RWPE1 (cell line): Measurements from ENCODE around the gene ZFYVE9.
"Not testable (repeated sequence)": the region's sequence is repeated elsewhere in the genome, so short reads cannot be mapped to it uniquely, and the experiment has no call there.

Source experiments
- CTCF ChIA-PET: fragments of 350-600 bp; sonication (Branson Sonifier 250); formaldehyde crosslinking; extraction: SDS; loops from one replicate; lab custom pipeline; 2021; lab: Yijun Ruan, JAX
- POLR2A ChIA-PET: fragments of 400-600 bp; formaldehyde crosslinking; extraction: SDS; loops from one replicate; lab custom pipeline; 2020; ENCODE audit warnings: antibody characterized with exemption; ENCODE audit not compliant: low non-redundant PET; lab: Yijun Ruan, JAX
- DNase-seq: peaks from one replicate; pipeline ENCODE4 v3.0.0; 2012; ENCODE audit warnings: low spot score
- H3K27ac ChIP-seq: fragments of 450-650 bp; 2 replicates; pipeline ENCODE4 v1.5.1; 2017
- CTCF ChIP-seq: fragments of 450-650 bp; conservative IDR thresholded peaks from 2 replicates; pipeline ENCODE4 v1.5.1; 2017; ENCODE audit warnings: low read depth, mild to moderate bottlenecking

Gene ZFYVE9

GRCh38 chr1:52127181-52128180, 14.4 kb upstream of the ZFYVE9 start:
- POLR2A ChIA-PET: interaction anchor here (0.5 to 0.6 kb wide), 2 partner anchors 10 to 224 kb away, joined by 3 to 9 read pairs; no protein-coding TSS in a partner anchor
- H3K27ac ChIP-seq: no peak overlapping the region
- TF ChIP-seq CTCF: peak; percentile 80
- CTCF ChIA-PET: interaction anchor here (0.6 to 1.7 kb wide), 10 partner anchors 26 to 369 kb away, joined by 3 to 5 read pairs (median 3); no protein-coding TSS in a partner anchor
- peak; percentile 69 for DNase-seq

GRCh38 chr1:52139817-52140540, 1.9 kb upstream of the ZFYVE9 start:
- POLR2A ChIA-PET: no interaction called here
- CTCF ChIA-PET: interaction anchor here (0.6 to 2.3 kb wide), 2 partner anchors 27 to 157 kb away, joined by 4 to 8 read pairs; no protein-coding TSS in a partner anchor
- TF ChIP-seq CTCF: no peak
- H3K27ac ChIP-seq: no peak overlapping the region
- peak; percentile 86 for DNase-seq

- no peak for DNase-seq
- H3K27ac ChIP-seq: no peak overlapping the region
- POLR2A ChIA-PET: no interaction called here
- TF ChIP-seq CTCF: no peak
- CTCF ChIA-PET: interaction anchor here (2.3 kb wide), 1 partner anchor 156 kb away, joined by 8 read pairs; no protein-coding TSS in a partner anchor
These were observed 1.0 kb upstream of the ZFYVE9 start for GRCh38 chr1:52140633-52141512.

DNA sequence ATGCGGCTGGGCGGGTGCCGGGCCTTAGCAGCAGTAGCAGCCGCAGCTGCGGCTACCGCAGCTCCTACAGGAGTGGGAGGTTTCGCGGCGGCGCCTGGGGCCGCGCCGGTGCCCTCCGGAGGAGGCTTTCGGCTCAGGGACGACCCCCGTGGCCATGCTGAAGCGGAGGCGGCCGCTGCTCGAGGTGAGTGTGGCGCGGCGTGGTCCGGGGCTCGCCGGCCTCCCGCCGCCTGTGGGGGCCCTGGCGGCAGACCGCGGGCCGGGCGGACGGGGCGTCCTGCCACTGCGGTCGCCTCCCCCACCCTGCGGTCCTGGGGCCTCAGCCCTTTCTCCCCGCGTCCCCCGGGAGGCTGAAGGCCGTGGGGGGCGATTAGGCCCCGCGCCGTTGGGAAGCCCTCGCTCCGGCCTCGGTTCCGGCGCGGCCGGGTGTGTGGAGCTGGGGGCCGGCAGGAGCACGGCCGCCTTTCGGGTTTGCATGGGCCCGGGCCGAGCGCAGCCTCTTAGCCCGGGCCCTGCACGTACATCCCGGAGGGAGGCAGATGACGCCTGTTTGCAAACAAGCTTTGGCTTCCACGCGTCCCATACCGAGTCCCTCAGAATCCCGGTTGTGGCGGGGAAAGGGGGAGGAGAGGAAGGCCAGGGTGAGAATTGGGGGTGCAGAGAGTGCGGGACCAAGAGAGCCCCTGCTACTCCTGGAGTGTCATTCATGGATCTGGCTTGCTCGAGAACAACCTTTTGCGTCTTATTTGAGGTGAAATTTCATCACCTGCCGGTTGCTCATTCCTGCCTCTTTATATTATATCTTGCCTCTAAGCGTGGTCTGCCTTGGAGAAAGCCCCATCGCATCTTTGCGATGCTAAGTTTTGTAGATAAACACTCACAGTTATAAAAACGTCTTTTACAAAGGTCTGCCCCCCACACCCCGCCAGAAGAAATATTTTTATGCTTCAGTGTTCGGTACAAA, 613 bp downstream of the ZFYVE9 start:
- ChIA-PET POLR2A (no interaction called here), CTCF (interaction anchor here (0.6 to 0.7 kb wide), 5 partner anchors 11 to 1437 kb away, joined by 3 to 7 read pairs (median 3); no protein-coding TSS in a partner anchor)
- H3K27ac ChIP-seq: peak overlapping the region; percentile 87
- TF ChIP-seq CTCF: peak; percentile 62
- DNase-seq: peak; percentile 40

DNA sequence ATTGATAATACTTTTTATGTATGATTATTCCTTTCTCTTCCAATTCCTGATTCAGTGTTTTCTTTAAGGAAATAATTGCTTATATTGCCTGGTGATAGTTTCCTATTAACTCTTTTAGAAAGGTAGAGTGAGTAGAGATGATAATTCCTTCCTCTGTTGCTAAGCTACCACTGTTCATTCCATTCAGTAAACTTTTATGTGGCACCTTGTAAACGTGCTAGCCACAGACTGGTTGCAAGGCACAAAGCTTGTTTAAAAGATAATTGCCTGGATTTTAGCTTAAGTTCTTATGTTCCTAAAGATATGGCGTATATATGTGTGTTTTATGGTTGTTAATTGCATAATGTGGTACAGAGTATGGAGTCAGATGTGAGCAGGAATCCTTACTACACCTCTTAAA, 3.2 kb downstream of the ZFYVE9 start:
- no peak for TF ChIP-seq CTCF
- H3K27ac ChIP-seq: no peak overlapping the region
- ChIA-PET POLR2A (no interaction called here), CTCF (no interaction called here)
- DNase-seq: no peak

GRCh38 chr1:52150445-52150844, 8.6 kb downstream of the ZFYVE9 start:
- POLR2A ChIA-PET: not testable (repeated sequence)

More at GRCh38 chr1:52150445-52150844, 8.6 kb downstream of the ZFYVE9 start:
- CTCF ChIA-PET: interaction anchor here (0.6 kb wide), 1 partner anchor 27 kb away, joined by 3 read pairs; no protein-coding TSS in a partner anchor
- H3K27ac ChIP-seq, DNase-seq: not testable (repeated sequence)
